Measurements from ENCODE around the gene PAX8. TPM values are rescaled to one million over a fixed set of nuclear protein-coding genes. Genes with fewer than 3 reads are reported as not detected.

PAX8 gene
- total RNA-seq, 1 donor from 2014 or later: 1.6 TPM

GRCh38 chr2:113213061-113213930, 65.4 kb downstream of the PAX8 start:
- no peak for ATAC-seq
- H3K27me3 ChIP-seq: no peaks in the 10 kb centered on the region

GRCh38 chr2:113212245-113213060, 66.3 kb downstream of the PAX8 start:
- H3K27ac ChIP-seq: peak overlapping the region; percentile 18
- no peaks in the 10 kb centered on the region for H3K9me3 ChIP-seq
- H3K4me1 ChIP-seq: peaks cover 19% of the 10 kb centered on the region
- no peaks in the 10 kb centered on the region for H3K27me3 ChIP-seq
- H3K36me3 ChIP-seq: no peaks in the 10 kb centered on the region
- TF ChIP-seq CTCF (IDR thresholded peaks at IDR 0.05): no peak
- DNase-seq (no peak), ATAC-seq (peak; percentile 58)
- H3K4me3 ChIP-seq: no peak overlapping the region
- intact Hi-C loops (cut with DNase I): no loop called here

More at GRCh38 chr2:113213061-113213930, 65.4 kb downstream of the PAX8 start:
- H3K9me3 ChIP-seq: no peaks in the 10 kb centered on the region
- intact Hi-C loops (cut with DNase I): no loop called here
- no peak for TF ChIP-seq CTCF (IDR thresholded peaks at IDR 0.05)
- no peaks in the 10 kb centered on the region for H3K36me3 ChIP-seq
- no peak for DNase-seq
- H3K27ac ChIP-seq: no peak overlapping the region
- H3K4me3 ChIP-seq: no peak overlapping the region
- peaks cover 26% of the 10 kb centered on the region for H3K4me1 ChIP-seq

- no peaks in the 10 kb centered on the region for H3K9me3 ChIP-seq
- H3K27me3 ChIP-seq: no peaks in the 10 kb centered on the region
- intact Hi-C loops (cut with DNase I): no loop called here
- DNase-seq: no peak
- TF ChIP-seq CTCF (IDR thresholded peaks at IDR 0.05): no peak
- H3K27ac ChIP-seq: peak overlapping the region; percentile 18
- peaks cover 15% of the 10 kb centered on the region for H3K4me1 ChIP-seq
- peak; percentile 49 for ATAC-seq
- H3K36me3 ChIP-seq: no peaks in the 10 kb centered on the region
- H3K4me3 ChIP-seq: no peak overlapping the region
These were observed 67.3 kb downstream of the PAX8 start for GRCh38 chr2:113211226-113212105.

GRCh38 chr2:113209646-113210171, 69.0 kb downstream of the PAX8 start:
- Histone ChIP-seq H3K9me3 (no peaks in the 10 kb centered on the region), H3K27ac (no peak overlapping the region), H3K4me1 (peaks cover 15% of the 10 kb centered on the region), H3K4me3 (no peak overlapping the region), H3K36me3 (no peaks in the 10 kb centered on the region), H3K27me3 (no peaks in the 10 kb centered on the region)
- no peak for TF ChIP-seq CTCF (IDR thresholded peaks at IDR 0.05)
- ATAC-seq: no peak
- no peak for DNase-seq
- intact Hi-C loops (cut with DNase I): no loop called here

All from upper lobe of right lung (tissue), 1 donor.